Measurements from ENCODE around the gene NUP93.
"Not testable (repeated sequence)": the region's sequence is repeated elsewhere in the genome, so short reads cannot be mapped to it uniquely, and the experiment has no call there.

NUP93 gene

GRCh38 chr16:56783344-56783743 lies 53.4 kb downstream of the NUP93 start:
- no peak for DNase-seq

DNA sequence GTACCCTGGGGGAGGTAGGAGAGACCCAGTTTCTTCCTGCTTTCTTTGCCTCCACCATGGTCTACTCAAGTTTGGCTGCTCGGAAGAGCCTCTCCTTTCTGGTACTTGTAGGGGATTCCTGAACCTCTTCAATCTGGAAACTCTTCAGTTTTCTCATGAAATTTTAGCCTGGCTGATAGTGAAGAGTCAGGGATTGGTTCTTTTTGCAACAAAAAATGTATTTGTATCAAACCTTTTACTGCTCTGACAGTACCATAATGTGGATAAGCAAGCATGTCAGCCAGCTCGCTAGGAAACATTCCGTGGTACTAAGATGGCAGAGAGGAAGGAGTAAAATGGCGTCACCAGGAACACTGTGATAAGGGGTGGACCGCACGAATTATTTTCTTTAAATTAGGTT lies 55.4 kb downstream of the NUP93 start:
- no peak for DNase-seq

DNA sequence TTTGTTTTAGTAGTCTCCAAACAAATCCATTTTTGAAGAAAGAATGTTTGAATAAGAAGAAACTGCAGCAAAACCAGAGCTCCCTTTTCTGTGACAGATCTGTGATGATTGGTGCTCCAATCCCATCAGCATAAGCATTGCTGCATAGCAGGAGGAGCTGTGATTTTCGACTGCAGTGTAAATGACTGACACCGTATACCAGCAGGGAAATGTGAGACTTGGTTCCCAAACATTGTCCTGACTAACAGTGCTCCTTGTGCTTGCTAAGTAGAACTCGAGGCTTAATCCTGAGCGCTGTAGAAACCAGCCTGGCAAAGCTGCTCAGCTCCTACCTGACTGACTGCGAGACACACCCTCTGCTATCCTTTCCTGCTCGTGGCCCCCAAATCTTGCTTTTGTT lies 57.2 kb downstream of the NUP93 start:
- no peak for DNase-seq

DNA sequence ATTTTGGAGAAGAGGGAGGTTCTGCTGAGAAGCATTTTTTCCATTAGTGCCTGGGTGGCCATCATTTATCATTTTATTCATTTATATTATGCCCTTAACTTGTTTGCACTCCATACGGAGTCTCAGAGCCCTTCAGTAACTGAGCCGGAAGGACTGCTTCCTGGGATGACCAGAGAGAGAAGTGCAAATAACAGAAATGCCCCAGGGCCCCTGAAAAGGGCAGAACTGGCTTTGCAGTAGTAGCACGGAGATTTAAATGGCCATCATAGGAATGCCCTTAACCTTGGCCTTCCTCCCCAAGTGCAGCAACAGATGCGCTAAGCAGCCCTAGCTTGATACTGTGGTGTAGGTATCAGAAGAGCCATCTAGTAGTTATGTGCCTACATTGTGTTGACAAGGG lies 58.5 kb downstream of the NUP93 start:
- no peak for DNase-seq

GRCh38 chr16:56789360-56789759 lies 59.4 kb downstream of the NUP93 start:
- DNase-seq = no peak

GRCh38 chr16:56792967-56793366 lies 63.0 kb downstream of the NUP93 start:
- DNase-seq = peak; percentile 67

GRCh38 chr16:56793492-56793891 lies 63.6 kb downstream of the NUP93 start:
- no peak for DNase-seq

GRCh38 chr16:56795011-56795410 lies 65.1 kb downstream of the NUP93 start:
- DNase-seq = no peak

- not testable (repeated sequence) for DNase-seq
Observed at GRCh38 chr16:56797038-56797437, 67.1 kb downstream of the NUP93 start.

DNA sequence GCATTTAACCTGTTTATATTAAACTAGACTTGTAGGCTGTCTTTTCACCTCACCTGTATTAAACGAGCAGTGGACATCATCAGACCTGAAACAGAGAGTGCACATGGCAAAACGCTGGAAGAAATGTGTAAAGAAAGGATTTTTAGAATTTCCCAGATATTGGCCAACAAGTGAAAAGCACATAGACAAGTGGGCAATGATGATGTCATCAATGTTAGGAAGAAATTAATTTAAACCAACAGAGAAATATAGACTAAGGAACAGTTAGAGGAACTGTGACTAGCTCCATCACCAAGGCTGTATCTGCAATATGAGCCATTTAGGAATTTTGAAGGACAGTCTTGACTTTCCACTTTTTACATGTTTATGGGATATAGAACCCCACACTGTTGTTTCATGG lies 67.9 kb downstream of the NUP93 start:
- DNase-seq = no peak

DNA sequence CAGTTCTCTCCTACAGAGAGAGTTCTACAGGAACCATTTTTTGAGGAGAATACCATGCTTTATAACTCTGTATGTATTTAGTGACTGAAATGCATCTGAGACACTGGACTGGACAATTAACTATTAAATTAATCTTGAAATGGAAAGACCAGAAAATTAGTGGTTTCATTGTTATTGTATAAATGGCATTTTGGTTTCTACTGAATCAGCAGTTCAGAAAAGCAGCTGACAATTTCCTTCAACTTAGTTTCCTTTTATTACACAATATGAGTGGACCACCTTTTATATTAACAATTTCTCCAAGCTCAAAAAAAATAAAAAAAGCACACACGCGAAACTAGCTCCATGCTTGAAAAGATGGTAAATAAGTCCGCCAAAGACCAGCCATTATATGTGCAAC lies 69.0 kb downstream of the NUP93 start:
- no peak for DNase-seq

GRCh38 chr16:56800355-56800754 lies 70.4 kb downstream of the NUP93 start:
- DNase-seq = peak; percentile 63

DNA sequence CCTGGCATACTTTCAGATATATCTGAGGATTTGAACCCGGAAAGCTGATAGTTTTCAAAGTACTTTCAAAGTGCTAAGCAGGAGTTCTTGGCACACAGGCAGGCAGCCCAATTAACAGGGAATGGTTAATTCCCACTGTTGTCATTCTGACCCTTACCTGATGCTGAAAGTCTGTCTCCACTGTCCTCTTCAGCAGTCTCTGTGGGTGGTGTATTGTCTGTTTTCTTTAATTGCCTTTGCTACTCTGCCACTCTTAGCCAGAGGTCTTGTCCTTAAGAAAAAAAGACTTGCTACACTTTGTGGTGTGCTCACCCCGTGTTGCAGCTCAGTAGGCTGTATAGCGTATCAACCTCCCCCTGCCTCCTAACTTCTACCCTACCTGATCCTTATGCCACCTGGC lies 71.8 kb downstream of the NUP93 start:
- DNase-seq = no peak

GRCh38 chr16:56807011-56807675 lies 77.2 kb downstream of the NUP93 start:
- peak; percentile 89 for DNase-seq

GRCh38 chr16:56807676-56808067 lies 77.7 kb downstream of the NUP93 start:
- peak; percentile 69 for DNase-seq

- DNase-seq = no peak
Observed at GRCh38 chr16:56810954-56811353, 81.0 kb downstream of the NUP93 start.

DNA sequence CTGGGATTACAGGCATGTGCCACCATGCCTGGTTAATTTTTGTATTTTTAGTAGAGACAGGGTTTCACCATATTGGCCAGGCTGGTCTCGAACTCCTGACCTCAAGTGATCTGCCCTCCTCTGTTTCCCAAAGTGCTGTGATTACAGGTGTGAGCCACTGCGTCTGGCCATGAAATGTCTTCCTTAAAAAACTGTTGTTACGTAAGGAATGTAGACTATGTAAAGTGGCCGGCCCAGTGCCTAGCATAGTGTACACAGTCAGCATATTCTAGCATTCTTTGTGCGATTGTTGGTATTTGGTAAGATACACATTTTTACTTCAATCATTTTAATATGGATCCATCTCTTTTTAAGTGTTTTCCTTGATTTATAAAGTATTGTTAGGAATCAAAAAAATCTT lies 81.7 kb downstream of the NUP93 start:
- not testable (repeated sequence) for DNase-seq

DNA sequence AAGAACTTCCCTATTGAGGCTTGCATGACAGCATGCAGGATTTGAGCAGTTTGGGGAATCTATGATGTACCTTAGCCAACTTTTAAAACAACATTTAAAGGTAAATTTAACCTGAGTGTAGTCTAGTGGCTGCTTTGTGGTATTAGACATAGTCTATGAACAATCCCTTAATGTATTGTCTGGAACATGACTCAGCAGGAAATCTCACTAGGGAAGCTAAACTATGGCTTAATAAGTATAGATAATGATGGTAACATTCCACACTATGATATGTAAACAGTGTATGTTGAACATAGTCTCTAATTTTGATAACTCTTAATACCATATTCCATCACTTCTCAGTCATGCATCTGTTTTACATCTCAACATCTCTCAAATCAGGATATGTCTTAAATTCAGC lies 83.0 kb downstream of the NUP93 start:
- no peak for DNase-seq

- DNase-seq = peak; percentile 96
Observed at GRCh38 chr16:56814537-56815432, 84.9 kb downstream of the NUP93 start.

DNA sequence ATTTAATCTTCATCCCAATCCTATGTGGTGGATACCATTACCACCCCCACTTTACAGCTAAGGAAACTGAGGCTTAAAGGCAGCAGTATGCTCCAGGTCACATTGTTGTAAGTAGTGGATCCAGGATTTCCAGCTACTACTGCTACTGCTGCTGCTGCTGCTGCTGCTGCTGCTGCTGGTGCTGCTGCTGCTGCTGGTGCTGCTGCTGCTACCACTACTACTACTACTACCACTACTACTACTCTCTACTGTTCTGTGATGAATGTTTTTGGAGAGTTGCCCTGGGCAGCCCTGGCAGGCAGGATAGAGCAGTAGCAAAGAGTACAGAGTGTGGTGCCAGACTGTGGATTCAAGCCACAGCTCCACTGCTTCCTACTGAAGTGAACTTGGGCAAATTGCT lies 85.8 kb downstream of the NUP93 start:
- no peak for DNase-seq

GRCh38 chr16:56817056-56817455 lies 87.1 kb downstream of the NUP93 start:
- DNase-seq = no peak

DNA sequence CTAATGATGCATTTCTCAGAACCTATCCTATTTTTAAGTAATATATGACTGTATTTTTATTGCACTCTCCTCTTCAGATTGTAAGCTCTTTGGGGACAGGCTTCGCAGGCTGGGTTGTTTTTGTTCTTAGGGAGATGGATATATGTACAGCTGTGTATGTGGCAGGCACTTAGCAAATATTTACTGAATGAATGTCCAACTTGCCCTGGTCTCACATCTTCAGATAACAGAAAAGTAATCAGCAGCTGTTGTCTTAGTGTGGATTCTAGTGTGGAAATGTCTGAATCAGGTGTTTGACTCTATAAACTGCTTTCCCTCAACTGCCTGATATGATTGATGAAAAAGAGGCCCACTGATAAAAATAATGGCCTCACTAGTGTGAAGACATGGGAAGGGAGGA lies 88.0 kb downstream of the NUP93 start:
- DNase-seq = no peak

GRCh38 chr16:56823081-56823733 lies 93.3 kb downstream of the NUP93 start:
- no peak for DNase-seq

DNA sequence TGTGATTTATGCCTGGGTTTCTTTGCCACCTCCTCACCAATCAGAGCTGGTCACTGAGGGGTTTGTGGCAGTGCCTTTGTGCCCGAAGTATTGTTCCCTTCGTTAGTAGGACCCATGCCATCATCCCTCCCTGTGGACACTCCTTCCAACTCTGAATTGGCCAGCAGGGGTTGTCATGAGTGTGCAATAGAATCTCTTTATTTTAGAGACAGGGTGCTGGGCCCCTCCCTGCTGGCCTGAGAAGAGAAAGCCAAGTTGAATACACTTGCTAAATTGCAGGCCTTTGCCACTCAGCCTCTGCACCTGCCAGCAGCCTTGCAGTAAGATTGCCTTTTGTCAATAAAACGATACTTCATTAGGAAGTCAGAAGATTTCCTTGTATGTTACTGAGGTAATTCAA lies 94.4 kb downstream of the NUP93 start:
- DNase-seq = no peak

Measured in islet precursor cell (in vitro differentiated cells).